ENCODE data around the gene HFM1.

The HFM1 gene

DNA sequence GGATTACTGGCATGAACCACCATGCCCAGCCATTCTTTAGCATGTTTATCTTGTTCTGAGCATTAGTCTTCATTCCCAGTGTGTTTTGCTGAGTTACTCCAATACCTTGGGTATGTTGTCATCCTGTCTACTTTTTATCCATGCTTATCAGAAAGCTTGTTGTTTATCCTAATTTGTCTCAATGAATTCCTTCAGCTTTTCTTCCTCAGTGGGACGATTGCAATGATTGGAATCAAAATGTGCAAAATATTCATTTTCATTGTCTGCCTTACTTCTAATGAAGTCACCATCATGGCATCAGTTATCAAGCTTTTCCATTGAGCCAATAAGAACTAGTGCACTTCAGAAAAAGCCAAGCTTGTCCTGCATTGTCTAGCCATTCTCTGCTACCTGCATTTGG is 170.5 kb downstream of the HFM1 start:
- no peaks in the 10 kb centered on the region for H3K4me1 Mint-ChIP-seq
- no peaks in the 10 kb centered on the region for H3K36me3 Mint-ChIP-seq
- no peak overlapping the region for H3K27ac Mint-ChIP-seq
- DNase-seq (ENCODE audit: low spot score in 2 of 2) (no peak), ATAC-seq (no peak)
- H3K4me3 Mint-ChIP-seq: no peak overlapping the region
- H3K9me3 Mint-ChIP-seq: no peaks in the 10 kb centered on the region

GRCh38 chr1:91226741-91227140 is 177.9 kb downstream of the HFM1 start:
- Mint-ChIP-seq H3K9me3 (no peaks in the 10 kb centered on the region), H3K4me3 (no peak overlapping the region), H3K36me3 (no peaks in the 10 kb centered on the region), H3K27ac (no peak overlapping the region), H3K4me1 (no peaks in the 10 kb centered on the region)
- ATAC-seq (no peak), DNase-seq (ENCODE audit: low spot score in 2 of 2) (no peak)

DNA sequence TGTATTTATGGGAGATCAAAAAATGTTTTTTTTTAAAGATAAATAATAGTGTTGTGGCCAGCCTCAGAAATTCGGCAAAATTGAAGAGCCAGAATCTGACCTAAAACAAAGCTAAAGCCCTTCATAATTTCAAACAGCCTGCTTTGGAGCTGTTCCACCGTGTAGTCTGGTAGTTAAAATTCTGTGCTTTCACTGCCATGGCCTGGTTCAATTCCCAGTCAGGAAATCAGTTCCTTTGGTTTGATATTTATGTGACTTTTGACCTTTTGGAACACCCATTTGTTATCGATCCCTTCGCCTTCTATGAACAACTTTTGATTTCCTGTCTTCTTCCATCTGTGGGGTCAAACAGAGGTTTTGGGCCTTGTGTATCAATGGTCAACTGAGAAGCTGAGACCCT is 179.8 kb downstream of the HFM1 start:
- no peaks in the 10 kb centered on the region for H3K4me1 Mint-ChIP-seq
- no peak overlapping the region for H3K27ac Mint-ChIP-seq
- H3K36me3 Mint-ChIP-seq: no peaks in the 10 kb centered on the region
- no peak overlapping the region for H3K4me3 Mint-ChIP-seq
- ATAC-seq (no peak), DNase-seq (ENCODE audit: low spot score in 2 of 2) (no peak)
- H3K9me3 Mint-ChIP-seq: no peaks in the 10 kb centered on the region

DNA sequence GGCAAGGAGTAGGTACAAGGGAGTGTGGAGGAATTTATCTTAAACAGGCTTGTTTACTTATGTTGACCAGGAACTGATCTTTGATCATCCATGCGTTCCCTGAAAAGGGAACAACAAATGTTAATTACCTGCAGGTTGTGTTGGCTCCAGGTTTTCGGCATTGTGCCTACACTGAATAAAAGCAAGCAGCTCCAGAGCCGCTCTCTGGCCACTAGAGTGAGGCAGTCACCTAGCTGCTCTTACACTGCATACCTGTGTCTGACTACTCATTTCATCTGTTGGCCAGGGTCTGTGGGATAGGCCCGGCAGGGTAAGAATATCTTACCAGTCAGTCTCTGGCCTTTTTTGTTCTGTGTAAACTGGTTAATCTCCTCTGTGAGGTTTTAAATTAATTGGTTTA is 183.6 kb downstream of the HFM1 start:
- no peak overlapping the region for H3K27ac Mint-ChIP-seq
- H3K36me3 Mint-ChIP-seq: no peaks in the 10 kb centered on the region
- ATAC-seq (no peak), DNase-seq (ENCODE audit: low spot score in 2 of 2) (no peak)
- H3K4me3 Mint-ChIP-seq: no peak overlapping the region
- H3K4me1 Mint-ChIP-seq: no peaks in the 10 kb centered on the region
- peaks cover 3% of the 10 kb centered on the region for H3K9me3 Mint-ChIP-seq

DNA sequence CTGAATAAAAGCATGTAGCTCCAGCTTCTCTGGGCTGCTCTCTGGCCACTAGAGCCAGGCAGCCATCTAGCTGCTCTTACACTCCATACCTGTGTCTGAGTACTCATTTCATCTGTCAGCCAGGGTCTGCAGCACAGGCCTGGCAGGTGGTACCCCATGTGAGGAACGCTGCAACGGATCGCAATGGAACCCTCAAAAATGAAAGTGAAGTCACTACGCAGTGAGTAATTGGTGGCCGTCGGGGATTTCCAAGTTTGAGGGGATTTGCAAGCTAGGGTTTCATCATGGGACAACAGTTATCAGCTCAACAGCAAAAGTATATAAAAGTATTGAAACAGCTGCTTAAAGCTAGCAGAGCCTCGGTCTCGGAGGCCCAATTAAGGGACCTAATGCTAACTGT is 186.7 kb downstream of the HFM1 start:
- H3K36me3 Mint-ChIP-seq: no peaks in the 10 kb centered on the region
- DNase-seq (ENCODE audit: low spot score in 2 of 2) (no peak), ATAC-seq (no peak)
- H3K27ac Mint-ChIP-seq: no peak overlapping the region
- H3K4me3 Mint-ChIP-seq: no peak overlapping the region
- no peaks in the 10 kb centered on the region for H3K4me1 Mint-ChIP-seq
- H3K9me3 Mint-ChIP-seq: peaks cover 3% of the 10 kb centered on the region

Data from stimulated activated effector memory CD8-positive, alpha-beta T cell treated with anti-CD3 and anti-CD28 coated beads, Interleukin-12 subunit alpha, Interleukin-12 subunit beta, amount 100 ng/mL, for 72 hours (primary cell).